Measurements from ENCODE around the gene AHCY.
A peak's percentile ranks its signal among the peaks of the same experiment; 100 is the strongest.

The AHCY gene

GRCh38 chr20:34235875-34236274 lies 67.3 kb downstream of the AHCY start:
- TF ChIP-seq JUND (IDR thresholded peaks at IDR 0.05; ENCODE audit: low read depth), result no peak
- in situ Hi-C loops (cut with HindIII; ENCODE audit: low pct_unique_long_range_greater_than_20kb, low sequenced_read_pairs), result no loop called here
- DNase-seq (ENCODE audit: low read depth in 1 of 2, low spot score in 1 of 2), result no peak

DNA sequence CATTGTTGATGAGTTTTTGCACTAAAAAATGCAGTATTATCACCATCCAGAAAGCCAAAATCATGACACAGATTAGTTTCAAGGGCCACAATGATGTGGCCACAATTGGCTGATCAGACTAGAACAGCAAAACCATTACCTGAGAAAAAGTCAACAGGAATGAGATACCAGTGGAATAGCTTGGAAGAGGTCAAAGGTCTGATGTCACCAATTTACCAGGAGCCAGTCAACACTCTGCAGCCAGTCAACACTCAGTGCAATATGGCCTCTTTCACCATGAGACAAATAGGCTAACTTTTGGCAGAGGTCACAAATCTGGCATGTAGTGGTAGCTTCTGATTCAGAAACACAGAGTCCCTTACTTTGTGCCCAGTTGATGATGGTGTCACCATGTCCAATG lies 69.5 kb downstream of the AHCY start:
- in situ Hi-C loops (cut with HindIII; ENCODE audit: low pct_unique_long_range_greater_than_20kb, low sequenced_read_pairs), result no loop called here
- no peak for TF ChIP-seq JUND (IDR thresholded peaks at IDR 0.05; ENCODE audit: low read depth)

GRCh38 chr20:34232494-34233087 lies 70.6 kb downstream of the AHCY start:
- DNase-seq (ENCODE audit: low read depth in 1 of 2, low spot score in 1 of 2), result peak; percentile 31 to 40
- TF ChIP-seq JUND (IDR thresholded peaks at IDR 0.05; ENCODE audit: low read depth), result no peak
- in situ Hi-C loops (cut with HindIII; ENCODE audit: low pct_unique_long_range_greater_than_20kb, low sequenced_read_pairs), result no loop called here

More for the DNA sequence above, 69.5 kb downstream of the AHCY start:
- no peak for DNase-seq (ENCODE audit: low read depth in 1 of 2, low spot score in 1 of 2)

- in situ Hi-C loops (cut with HindIII; ENCODE audit: low pct_unique_long_range_greater_than_20kb, low sequenced_read_pairs), result no loop called here
- TF ChIP-seq JUND (IDR thresholded peaks at IDR 0.05; ENCODE audit: low read depth), result no peak
- DNase-seq (ENCODE audit: low read depth in 1 of 2, low spot score in 1 of 2), result no peak
These were observed 71.5 kb downstream of the AHCY start for GRCh38 chr20:34231634-34232033.

Data from T47D (cell line).